ENCODE results near the gene SPINDOC.
A peak's percentile ranks its signal among the peaks of the same experiment; 100 is the strongest.

Gene SPINDOC

DNA sequence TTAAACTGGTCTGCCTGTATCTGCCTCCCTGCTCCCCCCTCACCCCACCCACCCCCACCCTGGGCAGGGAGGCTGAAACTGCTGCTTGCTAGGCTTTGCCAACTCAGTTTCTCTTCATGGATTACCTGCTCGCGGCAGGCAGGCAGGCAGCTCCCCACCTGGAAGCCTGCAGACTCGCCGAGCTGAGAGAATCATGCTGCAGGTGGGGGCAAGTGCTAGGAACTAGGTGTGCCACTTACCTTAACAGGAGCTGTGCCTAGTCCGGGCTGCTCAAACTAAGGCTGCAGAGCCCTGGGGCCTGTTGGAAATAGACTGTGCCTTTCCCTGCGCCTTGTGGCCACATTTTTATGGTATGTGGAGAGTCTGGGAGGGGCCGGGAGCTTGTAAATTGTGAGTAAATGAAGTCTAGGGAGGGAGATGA is 55.9 kb downstream of the SPINDOC start:
- Mint-ChIP-seq H3K36me3 (peaks cover 10% of the 10 kb centered on the region), H3K27me3 (no peaks in the 10 kb centered on the region), H3K27ac (peak overlapping the region; percentile 58), H3K9me3 (no peaks in the 10 kb centered on the region), H3K4me1 (peaks cover 52% of the 10 kb centered on the region), H3K4me3 (no peak overlapping the region)
- ATAC-seq (ENCODE audit: low read depth) (no peak), DNase-seq (ENCODE audit: low spot score in 2 of 2) (no peak)

GRCh38 chr11:63869683-63870082 is 56.4 kb downstream of the SPINDOC start:
- peaks cover 57% of the 10 kb centered on the region for H3K4me1 Mint-ChIP-seq
- H3K27me3 Mint-ChIP-seq, result no peaks in the 10 kb centered on the region
- peaks cover 10% of the 10 kb centered on the region for H3K36me3 Mint-ChIP-seq
- ATAC-seq (ENCODE audit: low read depth) (no peak), DNase-seq (ENCODE audit: low spot score in 2 of 2) (no peak)
- peak overlapping the region; percentile 58 for H3K27ac Mint-ChIP-seq
- H3K9me3 Mint-ChIP-seq, result no peaks in the 10 kb centered on the region
- H3K4me3 Mint-ChIP-seq, result peak overlapping the region; percentile 8

DNA sequence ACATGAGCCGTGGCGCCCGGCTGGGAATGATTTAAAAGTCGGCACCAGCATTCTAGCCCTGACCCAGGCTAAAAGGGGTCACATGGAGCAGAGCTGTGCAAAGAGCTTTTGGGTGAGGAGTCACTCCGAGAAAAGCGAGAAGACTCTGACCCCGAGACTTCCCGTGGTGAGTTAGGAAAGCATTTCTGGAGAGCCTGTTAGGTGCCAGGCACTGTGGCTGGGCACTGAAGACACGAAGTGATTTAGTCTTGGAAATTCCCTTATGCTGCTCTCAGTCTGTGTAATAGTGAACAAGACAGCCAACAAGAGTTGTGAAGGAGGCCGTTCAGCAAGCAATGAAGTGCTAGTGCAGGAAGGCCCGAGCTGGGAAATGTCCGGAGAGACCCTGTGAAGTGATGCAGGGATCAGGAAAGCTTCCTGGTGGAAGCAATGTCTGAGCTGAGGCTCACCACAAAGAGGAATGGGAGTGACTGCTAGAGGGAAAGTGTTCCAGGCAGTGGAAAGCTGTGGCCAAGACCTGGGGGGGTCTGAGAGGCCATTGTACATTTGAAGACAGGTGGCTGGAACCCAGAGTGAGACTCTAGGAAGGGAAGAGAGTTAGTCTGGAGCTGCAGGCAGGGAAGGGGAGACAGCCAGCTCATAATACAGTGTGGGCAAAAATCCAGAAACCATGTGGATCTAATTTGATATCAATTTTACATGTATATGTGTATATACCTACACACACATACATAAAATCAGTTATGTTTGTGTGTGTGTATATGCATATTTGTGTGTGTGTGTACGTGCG is 57.3 kb downstream of the SPINDOC start:
- Mint-ChIP-seq H3K36me3 (peaks cover 10% of the 10 kb centered on the region), H3K27me3 (no peaks in the 10 kb centered on the region), H3K27ac (peak overlapping the region; percentile 58), H3K9me3 (no peaks in the 10 kb centered on the region), H3K4me1 (peaks cover 55% of the 10 kb centered on the region), H3K4me3 (peak overlapping the region; percentile 45)
- ATAC-seq (ENCODE audit: low read depth) (no peak), DNase-seq (ENCODE audit: low spot score in 2 of 2) (no peak)

DNA sequence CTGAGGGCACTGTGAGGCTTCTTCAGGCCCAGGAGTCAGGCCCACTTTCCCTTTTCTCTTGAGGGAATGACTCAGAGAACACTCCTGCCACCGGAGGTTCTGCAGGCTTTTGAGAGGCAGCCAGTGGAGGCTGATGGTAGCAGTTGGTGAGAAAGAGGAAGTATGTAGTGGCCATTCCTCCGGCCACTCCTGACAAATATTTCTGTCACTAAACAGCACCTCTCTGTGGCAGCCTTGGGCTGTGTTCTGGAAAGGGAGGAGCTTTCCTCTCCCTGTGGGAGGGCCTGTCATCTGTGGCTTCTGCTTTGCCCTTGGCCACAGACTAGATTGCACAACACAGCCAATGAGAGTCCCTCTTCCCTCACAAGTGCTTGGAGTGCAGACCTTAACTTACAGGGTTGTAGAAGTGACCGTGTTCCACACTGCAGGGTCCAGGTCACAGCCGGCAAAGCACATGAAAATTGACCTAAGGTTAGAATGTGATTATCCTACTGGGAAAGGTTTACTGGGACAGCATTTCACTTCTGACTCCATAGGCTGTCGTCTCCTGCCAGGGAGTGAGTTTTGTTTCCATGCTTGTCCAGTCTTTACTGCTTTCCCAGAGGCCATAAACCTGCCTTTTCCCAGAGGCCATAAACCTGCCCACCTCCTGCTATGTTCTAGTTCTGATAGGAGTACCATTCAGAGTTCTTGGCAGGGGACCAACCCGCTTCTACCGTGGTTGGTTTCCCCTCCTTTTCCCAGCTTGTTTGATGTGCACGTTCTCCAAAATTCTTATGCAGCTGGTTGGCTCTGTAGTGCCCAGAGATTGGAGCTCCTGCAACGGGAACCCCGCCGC is 58.9 kb downstream of the SPINDOC start:
- no peak for DNase-seq (ENCODE audit: low spot score in 2 of 2)
- H3K4me3 Mint-ChIP-seq, result no peak overlapping the region
- H3K4me1 Mint-ChIP-seq, result peaks cover 44% of the 10 kb centered on the region
- H3K27ac Mint-ChIP-seq, result no peak overlapping the region
- no peaks in the 10 kb centered on the region for H3K27me3 Mint-ChIP-seq
- peak; percentile 86 for ATAC-seq (ENCODE audit: low read depth)
- peaks cover 9% of the 10 kb centered on the region for H3K36me3 Mint-ChIP-seq
- no peaks in the 10 kb centered on the region for H3K9me3 Mint-ChIP-seq

GRCh38 chr11:63872800-63873197 is 59.5 kb downstream of the SPINDOC start:
- Mint-ChIP-seq H3K9me3 (no peaks in the 10 kb centered on the region), H3K36me3 (peaks cover 9% of the 10 kb centered on the region), H3K4me1 (peaks cover 43% of the 10 kb centered on the region), H3K27ac (peak overlapping the region; percentile 45), H3K27me3 (no peaks in the 10 kb centered on the region), H3K4me3 (no peak overlapping the region)
- DNase-seq (ENCODE audit: low spot score in 2 of 2) (no peak), ATAC-seq (ENCODE audit: low read depth) (no peak)

DNA sequence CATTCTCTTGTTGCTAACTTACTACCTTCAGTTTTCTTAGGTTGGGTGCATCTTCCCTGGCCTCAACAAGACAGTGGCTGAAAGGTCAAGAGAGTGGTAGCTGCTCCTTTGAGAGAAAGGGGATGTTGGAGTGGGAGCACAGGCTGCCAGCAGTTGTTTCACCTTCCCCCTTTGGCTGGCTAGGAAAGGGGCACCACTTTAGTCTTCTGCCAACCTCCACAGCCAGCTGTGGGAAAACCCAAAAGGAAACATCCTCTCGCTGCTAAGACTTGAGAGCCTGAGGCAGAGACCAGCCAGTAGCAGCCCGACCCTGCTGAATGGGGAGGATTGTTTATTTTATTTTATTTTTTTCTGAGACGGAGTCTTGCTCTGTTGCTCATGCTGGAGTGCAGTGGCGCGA is 60.1 kb downstream of the SPINDOC start:
- no peak overlapping the region for H3K4me3 Mint-ChIP-seq
- H3K36me3 Mint-ChIP-seq, result peaks cover 10% of the 10 kb centered on the region
- peak overlapping the region; percentile 45 for H3K27ac Mint-ChIP-seq
- H3K9me3 Mint-ChIP-seq, result no peaks in the 10 kb centered on the region
- H3K4me1 Mint-ChIP-seq, result peaks cover 44% of the 10 kb centered on the region
- no peaks in the 10 kb centered on the region for H3K27me3 Mint-ChIP-seq
- DNase-seq (ENCODE audit: low spot score in 2 of 2), result no peak
- ATAC-seq (ENCODE audit: low read depth), result no peak

DNA sequence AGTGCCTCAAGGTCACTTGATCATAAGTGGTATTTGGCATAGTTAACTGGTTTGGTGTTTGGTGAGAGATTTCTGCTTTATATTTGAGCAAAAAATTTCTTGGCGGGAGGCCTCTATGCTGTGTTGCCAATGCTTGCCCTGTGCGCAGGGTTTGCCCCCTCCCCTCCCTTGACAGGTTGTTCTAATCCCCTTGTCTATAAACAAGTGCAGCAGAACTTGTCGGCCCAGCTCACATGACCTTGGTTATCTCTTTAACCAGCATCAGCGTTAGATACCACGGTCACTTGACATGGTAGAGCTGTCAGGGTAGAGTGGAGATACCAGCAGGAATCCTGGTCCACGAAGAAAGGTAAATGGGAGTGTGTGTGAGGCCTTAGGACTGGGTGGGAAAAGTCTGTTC is 61.3 kb downstream of the SPINDOC start:
- H3K27ac Mint-ChIP-seq, result peak overlapping the region; percentile 45
- ATAC-seq (ENCODE audit: low read depth) (no peak), DNase-seq (ENCODE audit: low spot score in 2 of 2) (no peak)
- H3K4me1 Mint-ChIP-seq, result peaks cover 34% of the 10 kb centered on the region
- H3K4me3 Mint-ChIP-seq, result no peak overlapping the region
- no peaks in the 10 kb centered on the region for H3K9me3 Mint-ChIP-seq
- no peaks in the 10 kb centered on the region for H3K27me3 Mint-ChIP-seq
- peaks cover 9% of the 10 kb centered on the region for H3K36me3 Mint-ChIP-seq

- no peak overlapping the region for H3K27ac Mint-ChIP-seq
- no peak overlapping the region for H3K4me3 Mint-ChIP-seq
- no peak for ATAC-seq (ENCODE audit: low read depth)
- H3K27me3 Mint-ChIP-seq, result no peaks in the 10 kb centered on the region
- H3K4me1 Mint-ChIP-seq, result peaks cover 30% of the 10 kb centered on the region
- DNase-seq (ENCODE audit: low spot score in 2 of 2), result no peak
- H3K36me3 Mint-ChIP-seq, result peaks cover 9% of the 10 kb centered on the region
- no peaks in the 10 kb centered on the region for H3K9me3 Mint-ChIP-seq
These were observed 62.3 kb downstream of the SPINDOC start for GRCh38 chr11:63875506-63876065.

DNA sequence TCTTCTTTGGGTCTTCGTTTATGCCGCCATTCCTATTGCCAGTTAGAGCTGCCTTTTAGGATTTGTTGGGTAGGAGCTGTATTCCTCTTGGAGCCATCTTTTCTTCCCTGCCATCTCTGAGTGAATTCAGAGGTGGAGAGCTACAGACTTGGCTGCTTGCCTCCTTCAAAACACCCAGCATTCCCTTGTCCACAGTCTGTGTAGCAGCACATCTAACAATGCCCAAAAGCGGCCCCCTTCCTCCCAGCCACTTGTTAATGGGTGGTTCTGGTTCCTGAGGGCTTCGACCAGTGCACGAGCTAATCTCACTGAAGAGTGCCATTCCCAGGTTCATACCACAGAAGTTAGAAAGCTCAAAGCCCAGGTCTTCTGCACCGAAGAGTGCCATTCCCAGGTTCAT is 63.4 kb downstream of the SPINDOC start:
- H3K9me3 Mint-ChIP-seq, result no peaks in the 10 kb centered on the region
- H3K27me3 Mint-ChIP-seq, result no peaks in the 10 kb centered on the region
- no peak for ATAC-seq (ENCODE audit: low read depth)
- H3K27ac Mint-ChIP-seq, result no peak overlapping the region
- peaks cover 27% of the 10 kb centered on the region for H3K4me1 Mint-ChIP-seq
- DNase-seq (ENCODE audit: low spot score in 2 of 2), result no peak
- H3K36me3 Mint-ChIP-seq, result peaks cover 7% of the 10 kb centered on the region
- no peak overlapping the region for H3K4me3 Mint-ChIP-seq

Measured in memory B cell (primary cell).